ENCODE results near the gene CGN. TPM values are rescaled to one million over a fixed set of nuclear protein-coding genes. Genes with fewer than 3 reads are reported as not detected.

Gene CGN
- total and polyA plus RNA-seq, 2 donors (not counting 3 experiments of a cell fraction or from before 2014, with no cell fraction given), result 0.32 to 0.73 TPM

GRCh38 chr1:151541752-151542151 lies 30.6 kb downstream of the CGN start:
- ChIA-PET CTCF (interaction anchor here (1.2 to 1.7 kb wide), 3 partner anchors 9 to 295 kb away, joined by 3 to 5 read pairs (median 4); no protein-coding TSS in a partner anchor), POLR2A (interaction anchor here (0.6 kb wide), 2 partner anchors 82 to 84 kb away, joined by 4 to 5 read pairs; partner anchors contain the start of gene POGZ)
- dilution Hi-C loops (cut with MboI; ENCODE audit: extremely low pct_ligation_motif_present, low sequenced_read_pairs) (no loop called here), intact Hi-C loops (cut with micrococcal nuclease) (loop anchor here (2.0 to 5.0 kb wide), 4 partner anchors 51 to 97 kb away; partner anchors contain the start of genes POGZ and SNX27)
- Histone ChIP-seq H3K36me3 (ENCODE audit: control insufficient read depth in 2 of 2, extremely low read depth in 1 of 2, insufficient read depth in 2 of 2, low read length in 2 of 2) (no peaks in the 10 kb centered on the region), H2AFZ (ENCODE audit: low read depth, low read length) (no peak overlapping the region), H3K9me3 (replicated peaks; ENCODE audit: control insufficient read depth, insufficient read depth, low read length) (no peaks in the 10 kb centered on the region), H3K4me3 (replicated peaks in 1 of 3; ENCODE audit: insufficient read depth in 1 of 3, low read depth in 1 of 3, low read length in 3 of 3) (no peak overlapping the region), H3K9me1 (replicated peaks; ENCODE audit: control insufficient read depth, extremely low read depth, insufficient read depth, low read length) (no peaks in the 10 kb centered on the region), H3K27ac (ENCODE audit: insufficient read depth, low read depth, low read length) (no peak overlapping the region), H3K4me2 (ENCODE audit: insufficient read depth, low read length) (no peak overlapping the region), H3K79me2 (ENCODE audit: control insufficient read depth, insufficient read depth, low read length) (no peaks in the 10 kb centered on the region), H3K27me3 (ENCODE audit: control insufficient read depth in 2 of 2, insufficient read depth in 2 of 2, low read length in 2 of 2) (no peaks in the 10 kb centered on the region), H3K4me1 (ENCODE audit: control insufficient read depth, extremely low read depth, insufficient read depth, low read length) (peaks cover 11% of the 10 kb centered on the region), H4K20me1 (replicated peaks; ENCODE audit: control insufficient read depth, extremely low read depth, insufficient read depth, low read length) (no peaks in the 10 kb centered on the region), H3K9ac (replicated peaks; ENCODE audit: extremely low read depth, insufficient read depth, low read length) (no peak overlapping the region)
- FAIRE-seq (no peak), DNase-seq (ENCODE audit: low read depth, low spot score) (no peak)
- no TSS peak for BruUV-seq (replicated peaks)
- no peak for TF ChIP-seq POLR2AphosphoS5 (IDR thresholded peaks at IDR 0.05; ENCODE audit: insufficient read depth, low read depth, low read length)
- no peak for TF ChIP-seq MAX (IDR thresholded peaks at IDR 0.05; ENCODE audit: insufficient read depth, insufficient read length)
- no peak for TF ChIP-seq POLR2A (IDR thresholded peaks at IDR 0.05; ENCODE audit: low read depth, low read length)

- POLR2A ChIA-PET, result no interaction called here
- CTCF ChIA-PET, result no interaction called here
- Histone ChIP-seq H3K9me1 (replicated peaks; ENCODE audit: control insufficient read depth, extremely low read depth, insufficient read depth, low read length) (no peaks in the 10 kb centered on the region), H3K79me2 (ENCODE audit: control insufficient read depth, insufficient read depth, low read length) (no peaks in the 10 kb centered on the region), H2AFZ (ENCODE audit: low read depth, low read length) (no peak overlapping the region), H3K4me3 (replicated peaks in 1 of 3; ENCODE audit: insufficient read depth in 1 of 3, low read depth in 1 of 3, low read length in 3 of 3) (no peak overlapping the region), H3K36me3 (ENCODE audit: control insufficient read depth in 2 of 2, extremely low read depth in 1 of 2, insufficient read depth in 2 of 2, low read length in 2 of 2) (no peaks in the 10 kb centered on the region), H3K9me3 (replicated peaks; ENCODE audit: control insufficient read depth, insufficient read depth, low read length) (no peaks in the 10 kb centered on the region), H3K27me3 (ENCODE audit: control insufficient read depth in 2 of 2, insufficient read depth in 2 of 2, low read length in 2 of 2) (no peaks in the 10 kb centered on the region), H4K20me1 (replicated peaks; ENCODE audit: control insufficient read depth, extremely low read depth, insufficient read depth, low read length) (no peaks in the 10 kb centered on the region), H3K27ac (ENCODE audit: insufficient read depth, low read depth, low read length) (no peak overlapping the region), H3K9ac (replicated peaks; ENCODE audit: extremely low read depth, insufficient read depth, low read length) (no peak overlapping the region), H3K4me2 (ENCODE audit: insufficient read depth, low read length) (no peak overlapping the region), H3K4me1 (ENCODE audit: control insufficient read depth, extremely low read depth, insufficient read depth, low read length) (peaks cover 15% of the 10 kb centered on the region)
- intact Hi-C loops (cut with micrococcal nuclease), result loop anchor here (5.0 kb wide), 2 partner anchors 50 to 70 kb away; partner anchors contain the start of gene SNX27
- BruUV-seq (replicated peaks), result no TSS peak
- dilution Hi-C loops (cut with MboI; ENCODE audit: extremely low pct_ligation_motif_present, low sequenced_read_pairs), result no loop called here
- FAIRE-seq, result no peak
- TF ChIP-seq POLR2A (IDR thresholded peaks at IDR 0.05; ENCODE audit: low read depth, low read length) (no peak), MYC (IDR thresholded peaks at IDR 0.05; ENCODE audit: low read depth, low read length) (no peak), CTCF (IDR thresholded peaks at IDR 0.05; ENCODE audit: extremely low read depth in 1 of 2, insufficient read depth in 1 of 2, low read depth in 1 of 2, low read length in 2 of 2) (no peak), GATA2 (IDR thresholded peaks at IDR 0.05; ENCODE audit: insufficient read depth, insufficient read length, low read depth, low read length) (no peak), EZH2 (IDR thresholded peaks at IDR 0.05; ENCODE audit: borderline replicate concordance, low read depth, low read length, severe bottlenecking) (no peak)
- DNase-seq (ENCODE audit: low read depth, low spot score), result no peak
These were observed 31.5 kb downstream of the CGN start for GRCh38 chr1:151542710-151543129.
